ENCODE data around the gene TFEC.

- TF ChIP-seq CTCF (IDR thresholded peaks at IDR 0.05) (no peak), ZFX (IDR thresholded peaks at IDR 0.05; ENCODE audit: borderline replicate concordance) (no peak)
Measured at GRCh38 chr7:116032886-116033285, 2.3 kb upstream of the TFEC start.
